Uterus (tissue), 4 donors: ENCODE data around the gene UGT2B17. TPM values are rescaled to one million over a fixed set of nuclear protein-coding genes. Genes with fewer than 3 reads are reported as not detected.
"Not testable (repeated sequence)": the region's sequence is repeated elsewhere in the genome, so short reads cannot be mapped to it uniquely, and the experiment has no call there.

Experiments used
- DNase-seq, 2 donors: peaks; one replicate each; pipeline ENCODE4 v3.0.0-alpha.2; 2019 to 2020
- H3K27ac ChIP-seq, 2 donors: fragments of 200-600 bp; sonication (generic); 1 replicate in 1 of 2; 2 replicates in 1 of 2; pipeline ENCODE4 v1.5.1; 2016 to 2018
- H3K27me3 ChIP-seq, 2 donors: fragments of 200-600 bp; sonication (generic); one replicate each; pipeline ENCODE4 v1.5.1; 2018 to 2019; ENCODE audit warnings: control low read depth in 1 of 2
- H3K36me3 ChIP-seq, 2 donors: fragments of 200-600 bp; sonication (generic); one replicate each; pipeline ENCODE4 v1.5.1; 2019; ENCODE audit warnings: control low read depth in 1 of 2
- H3K4me1 ChIP-seq, 2 donors: fragments of 200-600 bp; sonication (generic); one replicate each; pipeline ENCODE4 v1.5.1; 2018 to 2019; ENCODE audit warnings: control low read depth in 1 of 2
- H3K4me3 ChIP-seq, 2 donors: fragments of 200-600 bp; sonication (generic); 1 replicate in 1 of 2; 2 replicates in 1 of 2; pipeline ENCODE4 v1.5.1; 2018 to 2019; ENCODE audit warnings: mild to moderate bottlenecking in 1 of 2
- H3K9me3 ChIP-seq, 2 donors: fragments of 200-600 bp; sonication (generic); one replicate each; pipeline ENCODE4 v1.5.1; 2019; ENCODE audit warnings: control low read depth in 1 of 2
- CTCF ChIP-seq, 4 experiments: fragments of 200-600 bp in 2 of 4; fragments of 450-650 bp in 2 of 4; sonication (generic) in 2 of 4; IDR thresholded peaks; one replicate each; pipeline ENCODE4 v1.5.1; 2016 to 2019; ENCODE audit warnings: antibody characterized with exemption in 4 of 4, mild to moderate bottlenecking in 2 of 4, moderate library complexity in 1 of 4
- POLR2A ChIP-seq, 2 donors: fragments of 450-650 bp; IDR thresholded peaks; one replicate each; pipeline ENCODE4 v1.6.1; 2016; ENCODE audit warnings: antibody characterized with exemption in 2 of 2, mild to moderate bottlenecking in 1 of 2, moderate library complexity in 1 of 2
- intact Hi-C: fragments of 100-400 bp; cut with DNase I; formaldehyde crosslinking; loops from one replicate; pipeline ENCODE4 v1.15.1; 2023; ENCODE audit warnings: low total_unique reads
- total RNA-seq, 4 donors: library from RNA; depleted of rRNA in 3 of 4; stranded (reverse); fragments of >200 nt in 3 of 4; gene quantifications; one replicate each; pipeline versions ENCODE4 v1.1.0 to v1.2.4, GENCODE V29; 2014 to 2023
- donor health status: DM: yes; HTN: yes; CAD: no.

The UGT2B17 gene
- total RNA-seq, 4 donors from 2014 or later: 1.2 TPM; not detected in 3

DNA sequence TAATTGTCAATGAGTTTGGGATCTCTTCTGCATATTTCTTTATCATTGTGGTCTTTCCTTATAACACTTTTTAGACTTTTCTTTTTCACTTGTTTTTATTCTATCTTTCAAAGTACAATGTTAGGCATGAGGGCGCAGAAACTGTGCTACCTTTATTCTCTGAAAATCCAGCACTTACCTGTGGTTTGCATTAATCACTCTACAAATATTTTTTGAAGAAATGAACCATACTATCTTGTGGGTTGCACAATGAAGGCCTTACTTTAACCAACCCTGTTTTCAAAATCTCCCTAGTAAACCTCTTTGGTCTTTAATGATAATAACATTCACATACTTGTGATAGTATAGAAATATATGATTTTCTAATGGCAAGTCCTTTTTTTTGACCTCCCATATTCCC, 11.0 kb downstream of the UGT2B17 start:
- H3K4me1 ChIP-seq, H3K4me3 ChIP-seq, H3K27me3 ChIP-seq, H3K9me3 ChIP-seq, DNase-seq, intact Hi-C loops, H3K36me3 ChIP-seq, H3K27ac ChIP-seq: not testable (repeated sequence)

DNA sequence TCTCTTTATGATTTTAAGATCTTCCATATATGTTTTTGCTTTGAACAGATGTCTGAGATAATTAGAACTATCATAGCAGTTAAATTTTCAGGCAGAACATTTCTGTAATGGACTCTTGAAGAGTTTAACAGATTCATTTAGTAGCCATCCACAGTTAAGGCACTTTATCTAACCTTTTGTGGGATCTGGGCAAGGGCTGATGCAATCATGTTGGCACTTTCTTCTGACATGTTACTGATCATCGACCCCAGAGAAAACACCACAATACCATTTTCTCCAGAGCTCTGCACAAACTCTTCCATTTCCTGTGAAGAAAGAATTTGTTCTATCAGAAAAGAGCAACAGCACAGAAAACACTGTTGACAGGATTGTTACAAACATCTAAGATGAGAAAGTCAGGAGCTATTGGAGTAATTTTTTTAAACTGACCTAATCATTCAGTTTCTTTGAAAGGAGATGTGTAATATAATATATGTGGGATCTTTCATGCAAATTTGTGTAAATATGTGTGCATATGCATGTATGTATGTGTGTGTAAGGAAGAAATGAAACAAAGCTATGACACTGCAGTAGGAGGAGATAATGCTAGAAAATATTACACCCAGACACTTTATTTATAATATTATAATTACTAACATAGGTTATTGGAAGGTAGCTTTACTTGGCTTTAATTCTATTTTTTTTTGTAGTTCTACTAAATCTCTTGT, 15.6 kb downstream of the UGT2B17 start:
- H3K4me3 ChIP-seq, H3K36me3 ChIP-seq, H3K27me3 ChIP-seq, H3K9me3 ChIP-seq, intact Hi-C loops, DNase-seq, H3K4me1 ChIP-seq, H3K27ac ChIP-seq: not testable (repeated sequence)

DNA sequence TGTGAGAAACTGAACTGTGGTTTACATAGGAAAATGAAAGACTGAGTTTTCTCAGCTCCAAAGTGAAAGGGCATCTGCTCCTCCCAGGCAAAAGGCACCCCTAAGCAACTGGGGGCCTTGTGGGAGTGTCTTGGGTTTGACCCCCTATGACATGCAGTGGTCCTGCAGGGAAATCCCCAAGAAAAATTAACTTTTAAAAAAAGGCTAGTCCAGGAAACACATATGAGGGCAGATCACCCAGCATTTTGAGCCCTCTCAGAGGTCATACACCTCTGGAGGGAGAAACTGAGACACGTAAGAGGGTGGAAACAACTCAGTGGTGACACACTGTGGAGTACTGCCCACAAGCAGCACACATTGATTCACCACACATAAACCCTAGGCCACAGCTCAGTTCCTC, 22.3 kb downstream of the UGT2B17 start:
- H3K36me3 ChIP-seq, H3K4me3 ChIP-seq, H3K27me3 ChIP-seq, H3K9me3 ChIP-seq, H3K4me1 ChIP-seq, intact Hi-C loops, DNase-seq, H3K27ac ChIP-seq: not testable (repeated sequence)

DNA sequence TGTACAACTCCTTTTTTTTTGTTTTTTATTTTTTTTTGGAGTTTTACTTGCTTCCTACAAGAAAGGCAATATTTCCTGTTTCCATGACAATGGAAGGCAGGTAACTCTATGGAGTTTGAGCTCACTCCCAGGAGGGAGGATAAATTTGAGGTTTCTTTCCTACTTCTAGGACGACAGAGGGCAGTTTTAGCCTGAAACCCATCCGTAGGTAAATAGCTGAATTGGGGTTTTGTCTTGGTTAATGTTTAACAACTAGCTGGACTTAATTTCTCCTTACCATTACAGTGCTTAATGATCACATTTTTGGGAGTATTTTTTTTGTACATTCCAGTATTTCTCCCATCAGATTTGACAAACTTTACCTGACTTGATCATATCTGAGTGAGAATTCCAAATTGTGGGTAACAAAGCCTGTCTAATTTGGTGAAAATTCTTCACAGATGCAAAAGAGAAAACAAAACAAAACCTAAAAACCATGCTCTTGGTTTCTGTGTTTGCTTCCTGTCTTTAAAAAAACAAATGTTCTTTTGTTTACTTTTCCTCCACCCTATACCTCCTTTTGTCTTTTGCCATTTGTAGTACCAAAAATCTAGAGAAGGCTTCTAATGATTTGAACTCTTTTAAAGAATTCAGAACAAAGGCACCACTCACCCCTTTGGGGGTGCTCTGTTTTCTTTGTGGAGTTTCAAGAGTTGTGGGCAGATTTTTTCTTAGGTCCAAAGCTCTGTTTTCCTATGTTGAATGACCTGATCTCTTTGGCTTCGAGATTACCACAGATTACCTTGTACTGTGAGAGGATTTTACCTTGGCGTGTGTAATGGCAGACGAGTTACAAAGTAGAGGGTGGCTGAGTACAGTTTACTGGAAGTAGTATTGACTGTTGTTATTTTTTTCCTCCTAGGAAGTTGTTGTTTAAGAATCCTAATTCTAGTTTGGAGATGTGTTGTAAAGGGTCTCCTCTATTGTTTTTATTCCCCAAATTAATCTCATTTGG, 23.0 kb downstream of the UGT2B17 start:
- H3K9me3 ChIP-seq, DNase-seq, H3K27me3 ChIP-seq, H3K4me3 ChIP-seq, H3K36me3 ChIP-seq, H3K27ac ChIP-seq, intact Hi-C loops, H3K4me1 ChIP-seq: not testable (repeated sequence)

- H3K36me3 ChIP-seq, intact Hi-C loops, H3K4me1 ChIP-seq, H3K4me3 ChIP-seq, H3K27ac ChIP-seq, H3K9me3 ChIP-seq, H3K27me3 ChIP-seq, DNase-seq: not testable (repeated sequence)
Observed at GRCh38 chr4:68542742-68543141, 33.4 kb downstream of the UGT2B17 start.

DNA sequence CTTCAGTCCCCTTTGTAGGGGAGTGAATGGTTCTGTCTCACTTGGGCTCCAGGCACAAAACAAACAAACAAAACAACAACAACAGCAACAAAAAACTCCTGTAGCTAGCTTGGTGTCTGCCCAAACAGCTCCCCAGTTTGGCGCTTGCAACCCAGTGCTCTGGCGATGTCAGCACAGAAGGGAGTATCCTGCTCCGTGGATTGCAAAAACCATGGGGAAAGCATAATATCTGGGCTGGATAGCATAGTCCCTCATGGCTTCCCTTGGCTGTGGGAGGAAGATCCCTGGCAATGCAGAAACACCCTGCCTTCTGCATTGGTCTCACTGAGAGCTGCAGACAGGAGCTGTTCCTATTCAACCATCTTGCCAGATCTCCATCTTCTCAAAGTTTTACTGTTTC, 39.7 kb downstream of the UGT2B17 start:
- intact Hi-C loops: no loop called here
- Histone ChIP-seq H3K27me3 (no peaks in the 10 kb centered on the region), H3K36me3 (no peaks in the 10 kb centered on the region), H3K4me1 (no peaks in the 10 kb centered on the region), H3K9me3 (no peaks in the 10 kb centered on the region), H3K27ac (no peak overlapping the region), H3K4me3 (no peak overlapping the region)
- DNase-seq: no peak
- TF ChIP-seq CTCF (IDR thresholded peaks at IDR 0.05): no peak
- TF ChIP-seq POLR2A (IDR thresholded peaks at IDR 0.05): no peak

GRCh38 chr4:68535974-68536373, 40.1 kb downstream of the UGT2B17 start:
- H3K27ac ChIP-seq: no peak overlapping the region
- H3K9me3 ChIP-seq: no peaks in the 10 kb centered on the region
- no peaks in the 10 kb centered on the region for H3K4me1 ChIP-seq
- intact Hi-C loops: no loop called here
- TF ChIP-seq CTCF (IDR thresholded peaks at IDR 0.05) (no peak), POLR2A (IDR thresholded peaks at IDR 0.05) (no peak)
- H3K36me3 ChIP-seq: no peaks in the 10 kb centered on the region
- no peak overlapping the region for H3K4me3 ChIP-seq
- H3K27me3 ChIP-seq: no peaks in the 10 kb centered on the region
- DNase-seq: no peak

DNA sequence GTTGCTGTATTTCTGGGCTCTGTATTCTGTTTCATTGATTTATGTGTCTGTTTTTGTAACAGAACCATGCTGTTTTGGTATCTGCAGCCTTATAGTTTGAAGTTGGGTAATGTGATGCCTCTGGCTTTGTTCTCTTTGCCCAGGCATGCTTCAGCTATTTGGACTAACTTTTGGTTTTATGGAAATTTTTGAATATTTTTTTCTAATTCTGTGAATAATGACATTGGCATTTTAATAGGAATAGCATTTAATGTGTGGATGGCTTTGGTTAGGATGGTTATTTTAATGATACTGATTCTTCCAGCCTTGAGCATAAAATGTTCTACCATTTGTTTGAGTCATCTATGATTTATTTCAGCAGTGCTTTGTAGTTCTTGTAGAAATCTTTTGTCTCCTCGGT, 53.9 kb downstream of the UGT2B17 start:
- H3K36me3 ChIP-seq, H3K27ac ChIP-seq, H3K4me1 ChIP-seq, H3K4me3 ChIP-seq, H3K9me3 ChIP-seq, intact Hi-C loops, H3K27me3 ChIP-seq, DNase-seq: not testable (repeated sequence)
